HEK293 (cell line): Measurements from ENCODE around the gene SRPK3.

Experiments
- BCL11A ChIP-seq: fragments of 450-650 bp; formaldehyde crosslinking; IDR thresholded peaks from 2 replicates; pipeline ENCODE4 v1.5.1; 2016; ENCODE audit warnings: low read depth, missing biosample characterization, missing genetic modification characterization
- FEZF1 ChIP-seq: fragments of 450-650 bp; formaldehyde crosslinking; IDR thresholded peaks from 2 replicates; pipeline ENCODE4 v1.5.1; 2016; ENCODE audit warnings: missing biosample characterization, missing genetic modification characterization
- HOXD13 ChIP-seq: sonication (generic); formaldehyde crosslinking; IDR thresholded peaks from 2 replicates; pipeline ENCODE4 v1.8.0; 2022; ENCODE audit warnings: missing genetic modification reagents, borderline replicate concordance
- KLF17 ChIP-seq: fragments of 450-650 bp; formaldehyde crosslinking; IDR thresholded peaks from 2 replicates; pipeline ENCODE4 v1.5.1; 2016; ENCODE audit warnings: missing biosample characterization, missing genetic modification characterization
- KLF8 ChIP-seq: fragments of 450-650 bp; formaldehyde crosslinking; IDR thresholded peaks from 2 replicates; pipeline ENCODE4 v1.5.1; 2016; ENCODE audit warnings: missing biosample characterization, missing genetic modification characterization
- OSR2 ChIP-seq: fragments of 450-650 bp; formaldehyde crosslinking; IDR thresholded peaks from 2 replicates; pipeline ENCODE4 v1.5.1; 2016; ENCODE audit warnings: missing biosample characterization, missing genetic modification characterization
- SCRT1 ChIP-seq: fragments of 450-650 bp; formaldehyde crosslinking; IDR thresholded peaks from 2 replicates; pipeline ENCODE4 v1.5.1; 2016; ENCODE audit warnings: missing biosample characterization, missing genetic modification characterization, borderline replicate concordance
- SP3 ChIP-seq: fragments of 450-650 bp; formaldehyde crosslinking; IDR thresholded peaks from 2 replicates; pipeline ENCODE4 v1.5.1; 2016; ENCODE audit warnings: missing biosample characterization, missing genetic modification characterization
- WT1 ChIP-seq: fragments of 450-650 bp; formaldehyde crosslinking; IDR thresholded peaks from 2 replicates; pipeline ENCODE4 v1.5.1; 2016; ENCODE audit warnings: missing biosample characterization, missing genetic modification characterization
- ZBTB10 ChIP-seq: fragments of 450-650 bp; formaldehyde crosslinking; IDR thresholded peaks from 2 replicates; pipeline ENCODE4 v1.5.1; 2016; ENCODE audit warnings: missing biosample characterization, missing genetic modification characterization
- ZBTB20 ChIP-seq: fragments of 450-650 bp; formaldehyde crosslinking; IDR thresholded peaks from 2 replicates; pipeline ENCODE4 v1.5.1; 2016; ENCODE audit warnings: missing biosample characterization, missing genetic modification characterization
- ZBTB44 ChIP-seq: fragments of 450-650 bp; IDR thresholded peaks from 2 replicates; pipeline ENCODE4 v1.5.1; 2018; ENCODE audit warnings: missing biosample characterization, mild to moderate bottlenecking, missing genetic modification characterization
- ZFHX2 ChIP-seq: fragments of 450-650 bp; formaldehyde crosslinking; conservative IDR thresholded peaks from 2 replicates; pipeline ENCODE4 v1.5.1; 2016; ENCODE audit warnings: missing biosample characterization, missing genetic modification characterization
- ZIC2 ChIP-seq: fragments of 450-650 bp; formaldehyde crosslinking; IDR thresholded peaks from 2 replicates; pipeline ENCODE4 v1.5.1; 2016; ENCODE audit warnings: missing biosample characterization, missing genetic modification characterization
- ZNF138 ChIP-seq: fragments of 450-650 bp; formaldehyde crosslinking; IDR thresholded peaks from 2 replicates; pipeline ENCODE4 v1.5.1; 2016; ENCODE audit warnings: missing biosample characterization, missing genetic modification characterization, borderline replicate concordance
- ZNF2 ChIP-seq: fragments of 450-650 bp; formaldehyde crosslinking; IDR thresholded peaks from 2 replicates; pipeline ENCODE4 v1.5.1; 2016; ENCODE audit warnings: missing biosample characterization, missing genetic modification characterization
- ZNF214 ChIP-seq: fragments of 450-650 bp; formaldehyde crosslinking; IDR thresholded peaks from 2 replicates; pipeline ENCODE4 v1.5.1; 2017; ENCODE audit warnings: missing biosample characterization, mild to moderate bottlenecking, missing genetic modification characterization, borderline replicate concordance
- ZNF23 ChIP-seq: fragments of 450-650 bp; formaldehyde crosslinking; IDR thresholded peaks from 2 replicates; pipeline ENCODE4 v1.5.1; 2016; ENCODE audit warnings: missing biosample characterization, missing genetic modification characterization, borderline replicate concordance
- ZNF274 ChIP-seq, 2 experiments: fragments of 200-500 bp in 1 of 2; fragments of 450-650 bp in 1 of 2; sonication (Bioruptor generic) in 1 of 2; formaldehyde crosslinking in 1 of 2; IDR thresholded peaks; 2 replicates each; pipeline versions ENCODE4 v1.5.1 to v1.6.1; 2014 to 2016; ENCODE audit warnings: borderline replicate concordance in 1 of 2, inconsistent platforms in 1 of 2, low read length in 1 of 2, missing biosample characterization in 1 of 2, missing genetic modification characterization in 1 of 2
- ZNF302 ChIP-seq: fragments of 450-650 bp; formaldehyde crosslinking; IDR thresholded peaks from 2 replicates; pipeline ENCODE4 v1.5.1; 2016; ENCODE audit warnings: missing biosample characterization, missing genetic modification characterization, low read depth
- ZNF311 ChIP-seq: fragments of 450-650 bp; formaldehyde crosslinking; IDR thresholded peaks from 2 replicates; pipeline ENCODE4 v1.5.1; 2017; ENCODE audit warnings: missing biosample characterization, missing genetic modification characterization, borderline replicate concordance
- ZNF341 ChIP-seq: fragments of 450-650 bp; formaldehyde crosslinking; IDR thresholded peaks from 2 replicates; pipeline ENCODE4; 2016; ENCODE audit warnings: low read depth, missing biosample characterization, missing genetic modification characterization
- ZNF391 ChIP-seq: fragments of 450-650 bp; formaldehyde crosslinking; IDR thresholded peaks from 2 replicates; pipeline ENCODE4 v1.5.1; 2016; ENCODE audit warnings: low read depth, missing biosample characterization, missing genetic modification characterization, borderline replicate concordance
- ZNF488 ChIP-seq: fragments of 450-650 bp; formaldehyde crosslinking; IDR thresholded peaks from 2 replicates; pipeline ENCODE4 v1.5.1; 2016; ENCODE audit warnings: missing biosample characterization, missing genetic modification characterization
- ZNF580 ChIP-seq: fragments of 450-650 bp; formaldehyde crosslinking; IDR thresholded peaks from 2 replicates; pipeline ENCODE4 v1.5.1; 2016; ENCODE audit warnings: missing biosample characterization, missing genetic modification characterization
- ZNF585B ChIP-seq: fragments of 450-650 bp; formaldehyde crosslinking; IDR thresholded peaks from 2 replicates; pipeline ENCODE4 v1.5.1; 2016; ENCODE audit warnings: missing biosample characterization, missing genetic modification characterization
- ZNF596 ChIP-seq: fragments of 450-650 bp; IDR thresholded peaks from 2 replicates; pipeline ENCODE4 v1.5.0; 2018; ENCODE audit warnings: missing biosample characterization, mild to moderate bottlenecking, missing genetic modification characterization, moderate library complexity
- ZNF600 ChIP-seq: fragments of 450-650 bp; formaldehyde crosslinking; IDR thresholded peaks from 2 replicates; pipeline ENCODE4 v1.5.1; 2016; ENCODE audit warnings: missing biosample characterization, missing genetic modification characterization
- ZNF624 ChIP-seq: fragments of 450-650 bp; formaldehyde crosslinking; IDR thresholded peaks from 2 replicates; pipeline ENCODE4 v1.5.1; 2017; ENCODE audit warnings: missing biosample characterization, missing genetic modification characterization
- ZNF707 ChIP-seq: fragments of 450-650 bp; formaldehyde crosslinking; IDR thresholded peaks from 2 replicates; pipeline ENCODE4 v1.5.1; 2016; ENCODE audit warnings: missing biosample characterization, missing genetic modification characterization
- ZNF830 ChIP-seq: fragments of 450-650 bp; IDR thresholded peaks from 2 replicates; pipeline ENCODE4 v1.5.0; 2018; ENCODE audit warnings: missing biosample characterization, missing genetic modification characterization, low read depth, mild to moderate bottlenecking, moderate library complexity
- ZSCAN30 ChIP-seq: fragments of 450-650 bp; IDR thresholded peaks from 2 replicates; pipeline ENCODE4 v1.5.1; 2018; ENCODE audit warnings: missing biosample characterization, mild to moderate bottlenecking, missing genetic modification characterization, moderate library complexity

Gene SRPK3

GRCh38 chrX:153766098-153766817 lies 14.6 kb upstream of the SRPK3 start (continued):
- TF ChIP-seq ZNF23 (tag by site-specific recombination): no peak
- TF ChIP-seq ZBTB10 (tag by site-specific recombination): peak; percentile 54; the same call in 1 of the 2 replicates
- TF ChIP-seq ZBTB44: no peak
- peak; percentile 59 for TF ChIP-seq WT1 (tag by site-specific recombination)
- TF ChIP-seq FEZF1 (tag by site-specific recombination): no peak
- no peak for TF ChIP-seq ZNF585B (tag by site-specific recombination)
- no peak for TF ChIP-seq ZNF830 (tag by site-specific recombination)
- no peak for TF ChIP-seq ZNF488
- 0 out of 2 replicates have a peak, but pooled peaks have one; percentile 30 for TF ChIP-seq ZNF2
- peak; percentile 57; the same call in 1 of the 2 replicates for TF ChIP-seq ZNF600 (tag by site-specific recombination)
- TF ChIP-seq SP3 (tag by site-specific recombination): no peak; the same call in 1 of the 2 replicates
- no peak for TF ChIP-seq ZNF302 (tag by site-specific recombination)
- TF ChIP-seq SCRT1 (tag by site-specific recombination): no peak
- peak; percentile 51; the same call in 1 of the 2 replicates for TF ChIP-seq KLF8 (tag by site-specific recombination)
- TF ChIP-seq HOXD13 (CRISPR knock-in tag): no peak
- TF ChIP-seq ZNF580 (tag by site-specific recombination): no peak
- no peak for TF ChIP-seq OSR2 (tag by site-specific recombination)
- peak; percentile 82 for TF ChIP-seq KLF17 (tag by site-specific recombination)
- no peak for TF ChIP-seq ZNF596 (tag by site-specific recombination)
- no peak for TF ChIP-seq ZNF391
- TF ChIP-seq ZNF624: no peak
- peak; percentile 77; the same call in 1 of the 2 replicates for TF ChIP-seq ZIC2 (tag by site-specific recombination)
- no peak for TF ChIP-seq ZNF138 (tag by site-specific recombination)
- TF ChIP-seq ZNF214 (tag by site-specific recombination): no peak
- TF ChIP-seq ZNF341 (tag by site-specific recombination): peak; percentile 92
- TF ChIP-seq ZBTB20 (tag by site-specific recombination): peak; percentile 35; the same call in 1 of the 2 replicates
- TF ChIP-seq ZSCAN30: no peak
- TF ChIP-seq ZNF311 (tag by site-specific recombination): no peak
- no peak for TF ChIP-seq ZNF274 (IDR thresholded peaks at IDR 0.05; ENCODE audit: low read length)
- no peak for TF ChIP-seq ZNF274 (tag by site-specific recombination; IDR thresholded peaks at IDR 0.05; ENCODE audit: borderline replicate concordance)
- TF ChIP-seq ZFHX2 (tag by site-specific recombination): peak; percentile 38
- TF ChIP-seq BCL11A (tag by site-specific recombination): peak; percentile 59; the same call in 1 of the 2 replicates
- TF ChIP-seq ZNF707 (tag by site-specific recombination): no peak
